KBM-7 (cell line): Measurements from ENCODE around the gene PPAN.

ENCODE experiments used
- DNase-seq: peaks from one replicate; pipeline ENCODE4 v3.0.0-alpha.2; 2015
- in situ Hi-C: fragments of 300-500 bp; cut with MboI; formaldehyde crosslinking; loops from 2 replicates; pipeline ENCODE4 v1.14.3; 2020; ENCODE audit warnings: low sequenced_read_pairs, low pct_unique_long_range_greater_than_20kb, mixed read lengths

Gene PPAN

GRCh38 chr19:10091895-10092641 is 14.1 kb upstream of the PPAN start:
- in situ Hi-C loops, result no loop called here
- DNase-seq, result no peak

GRCh38 chr19:10092648-10093294 is 13.4 kb upstream of the PPAN start:
- in situ Hi-C loops, result no loop called here
- no peak for DNase-seq

- in situ Hi-C loops, result no loop called here
- no peak for DNase-seq
Measured at GRCh38 chr19:10093295-10094186, 12.6 kb upstream of the PPAN start.

- no peak for DNase-seq
- in situ Hi-C loops, result no loop called here
Measured at GRCh38 chr19:10095622-10095947, 10.6 kb upstream of the PPAN start.

- DNase-seq, result peak; percentile 80
- in situ Hi-C loops, result no loop called here
Measured at GRCh38 chr19:10095948-10096614, 10.1 kb upstream of the PPAN start.

GRCh38 chr19:10096615-10096963 is 9.6 kb upstream of the PPAN start:
- in situ Hi-C loops, result no loop called here
- no peak for DNase-seq

- in situ Hi-C loops, result no loop called here
- no peak for DNase-seq
Measured at GRCh38 chr19:10100163-10100785, 5.9 kb upstream of the PPAN start.

GRCh38 chr19:10102787-10103236 is 3.4 kb upstream of the PPAN start:
- in situ Hi-C loops, result no loop called here
- peak; percentile 90 for DNase-seq

- DNase-seq, result no peak
- in situ Hi-C loops, result no loop called here
Measured at GRCh38 chr19:10104130-10104513, 2.0 kb upstream of the PPAN start.

GRCh38 chr19:10104665-10105508 is 1.3 kb upstream of the PPAN start:
- peak; percentile 91 for DNase-seq
- in situ Hi-C loops, result no loop called here

GRCh38 chr19:10105509-10106099 is 558 bp upstream of the PPAN start:
- DNase-seq, result no peak
- in situ Hi-C loops, result no loop called here

- no peak for DNase-seq
- in situ Hi-C loops, result no loop called here
Measured at GRCh38 chr19:10107254-10107653, 1.1 kb downstream of the PPAN start.

- in situ Hi-C loops, result no loop called here
- no peak for DNase-seq
Measured at GRCh38 chr19:10107817-10108367, 1.7 kb downstream of the PPAN start.

- in situ Hi-C loops, result no loop called here
- DNase-seq, result no peak
Measured at GRCh38 chr19:10109528-10109927, 3.4 kb downstream of the PPAN start.

GRCh38 chr19:10110076-10110971 is 4.2 kb downstream of the PPAN start:
- DNase-seq, result no peak
- in situ Hi-C loops, result no loop called here

GRCh38 chr19:10110972-10111317 is 4.8 kb downstream of the PPAN start:
- no peak for DNase-seq
- in situ Hi-C loops, result no loop called here

GRCh38 chr19:10111405-10111811 is 5.2 kb downstream of the PPAN start, which contains the start of gene P2RY11:
P2RY11 (plus strand) TSS chr19:10111693; CDS start chr19:10111722, 29 bp downstream.
- DNase-seq, result peak; percentile 94
- in situ Hi-C loops, result no loop called here
